ENCODE data around the gene ANKS3. TPM values are rescaled to one million over a fixed set of nuclear protein-coding genes. Genes with fewer than 3 reads are reported as not detected.

Gene ANKS3
- total and polyA plus RNA-seq, 12 donors, result 5.1 to 33.7 (median 8.3) TPM

DNA sequence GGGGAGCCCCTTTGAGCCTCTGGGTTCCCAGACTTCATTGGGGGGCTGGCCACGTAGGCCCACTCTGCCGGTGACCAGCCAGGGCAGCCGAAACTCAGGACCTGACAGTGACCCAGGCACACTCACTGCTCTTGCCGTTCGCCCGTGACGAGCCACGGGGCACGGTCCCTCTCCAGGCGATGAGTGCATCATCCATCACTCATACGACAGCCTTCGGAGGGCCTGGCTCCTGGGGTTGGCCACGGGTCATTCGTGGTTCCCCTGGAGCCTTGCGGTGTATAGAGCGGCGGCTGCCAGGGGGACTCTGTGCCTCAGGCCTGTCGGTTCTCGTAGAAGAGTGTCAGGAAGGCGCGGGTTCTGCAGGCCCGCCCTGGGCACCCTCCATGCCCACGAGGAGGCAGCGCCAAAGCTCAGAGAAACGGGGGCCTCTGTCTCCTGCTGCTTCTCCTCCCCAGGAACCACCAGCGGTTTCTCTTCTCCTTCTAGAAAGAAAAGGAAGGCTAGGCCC, 51.9 kb downstream of the ANKS3 start:
- peaks cover 5 to 57% (median 28%) of the 10 kb centered on the region in 9 donors for H3K4me1 ChIP-seq

GRCh38 chr16:4681471-4682083, 52.5 kb downstream of the ANKS3 start:
- TF ChIP-seq, protein P1, sequence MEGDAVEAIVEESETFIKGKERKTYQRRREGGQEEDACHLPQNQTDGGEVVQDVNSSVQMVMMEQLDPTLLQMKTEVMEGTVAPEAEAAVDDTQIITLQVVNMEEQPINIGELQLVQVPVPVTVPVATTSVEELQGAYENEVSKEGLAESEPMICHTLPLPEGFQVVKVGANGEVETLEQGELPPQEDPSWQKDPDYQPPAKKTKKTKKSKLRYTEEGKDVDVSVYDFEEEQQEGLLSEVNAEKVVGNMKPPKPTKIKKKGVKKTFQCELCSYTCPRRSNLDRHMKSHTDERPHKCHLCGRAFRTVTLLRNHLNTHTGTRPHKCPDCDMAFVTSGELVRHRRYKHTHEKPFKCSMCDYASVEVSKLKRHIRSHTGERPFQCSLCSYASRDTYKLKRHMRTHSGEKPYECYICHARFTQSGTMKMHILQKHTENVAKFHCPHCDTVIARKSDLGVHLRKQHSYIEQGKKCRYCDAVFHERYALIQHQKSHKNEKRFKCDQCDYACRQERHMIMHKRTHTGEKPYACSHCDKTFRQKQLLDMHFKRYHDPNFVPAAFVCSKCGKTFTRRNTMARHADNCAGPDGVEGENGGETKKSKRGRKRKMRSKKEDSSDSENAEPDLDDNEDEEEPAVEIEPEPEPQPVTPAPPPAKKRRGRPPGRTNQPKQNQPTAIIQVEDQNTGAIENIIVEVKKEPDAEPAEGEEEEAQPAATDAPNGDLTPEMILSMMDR (IDR thresholded peaks at IDR 0.05), result no peak
- ATAC-seq (no peak), DNase-seq (peak in 1 of 2 donors; percentile 10)
- Histone ChIP-seq H3K27ac (peak overlapping the region in 8 of 10 donors; percentile 67 to 91 (median 82)), H3K4me3 (peak overlapping the region in 1 of 10 donors; percentile 45), H3K27me3 (no peaks in the 10 kb centered on the region), H3K9me3 (no peaks in the 10 kb centered on the region), H3K36me3 (peaks cover 0 to 86% (median 6%) of the 10 kb centered on the region in 9 donors), H3K4me1 (peaks cover 5 to 63% (median 28%) of the 10 kb centered on the region in 9 donors)
- intact Hi-C loops (cut with DNase I), result loop anchor here in 1 of 10 donors (2.0 to 10.0 kb wide), 2 partner anchors 65 to 167 kb away; no protein-coding TSS in a partner anchor
- 83 to 88% methylated on average over 39 of the region's 39 CpGs for WGBS, 2 donors

More for the DNA sequence above, 51.9 kb downstream of the ANKS3 start:
- TF ChIP-seq, protein P1 (IDR thresholded peaks at IDR 0.05), result no peak
- 77 to 78% methylated on average over 25 to 26 of the region's 26 CpGs for WGBS, 2 donors
- intact Hi-C loops (cut with DNase I), result loop anchor here in 1 of 10 donors (2.0 to 10.0 kb wide), 2 partner anchors 65 to 167 kb away; no protein-coding TSS in a partner anchor
- no peaks in the 10 kb centered on the region for H3K27me3 ChIP-seq
- no peak overlapping the region for H3K27ac ChIP-seq
- no peak overlapping the region for H3K4me3 ChIP-seq
- H3K36me3 ChIP-seq, result peaks cover 0 to 86% (median 11%) of the 10 kb centered on the region in 9 donors
- no peak for DNase-seq
- no peaks in the 10 kb centered on the region for H3K9me3 ChIP-seq
- ATAC-seq, result no peak

DNA sequence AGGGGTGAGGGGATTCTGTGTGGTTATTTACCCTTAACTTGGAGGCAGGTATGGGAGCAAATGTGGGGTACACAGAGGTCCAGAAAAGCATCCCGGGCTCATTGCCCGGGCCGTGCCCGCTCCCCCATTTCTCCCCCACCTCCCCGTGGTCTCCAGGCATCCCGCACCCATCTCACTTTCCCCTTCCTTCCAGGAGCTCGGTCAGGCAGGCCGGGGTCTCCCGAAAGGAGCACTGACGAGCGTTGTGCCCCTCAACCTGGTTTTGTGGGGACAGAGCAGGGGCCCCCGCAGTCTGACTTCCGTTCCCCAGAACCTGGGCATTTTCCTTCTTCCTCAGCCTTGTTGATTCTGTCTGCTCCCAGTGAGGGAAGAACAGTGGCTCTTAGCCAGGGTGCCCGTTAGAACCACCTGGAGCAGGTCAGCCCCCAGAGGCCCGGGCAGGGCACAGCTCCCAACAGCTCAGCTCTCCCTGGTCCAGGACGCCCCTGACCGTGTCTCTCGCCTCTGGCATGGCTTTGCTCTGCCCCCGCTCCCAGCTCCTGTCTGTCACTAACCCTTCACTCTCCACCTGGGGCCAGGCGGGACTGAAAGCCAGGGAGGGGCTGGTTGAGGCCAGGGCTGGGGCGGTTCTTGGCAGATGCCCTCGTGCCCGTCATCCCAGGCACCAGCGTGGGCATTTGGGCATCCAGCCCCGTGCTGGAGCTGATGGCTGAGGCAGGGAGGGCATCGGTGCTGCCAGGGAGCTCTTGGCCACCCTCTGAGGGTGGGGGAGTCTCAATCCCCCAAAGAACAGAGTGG, 53.2 kb downstream of the ANKS3 start:
- TF ChIP-seq, protein P1 (IDR thresholded peaks at IDR 0.05), result no peak
- intact Hi-C loops (cut with DNase I), result loop anchor here in 1 of 10 donors (10.0 kb wide), 1 partner anchor 166 kb away; no protein-coding TSS in a partner anchor
- H3K4me1 ChIP-seq, result peaks cover 5 to 70% (median 28%) of the 10 kb centered on the region in 9 donors
- H3K9me3 ChIP-seq, result no peaks in the 10 kb centered on the region
- peak overlapping the region in 9 of 10 donors; percentile 11 to 45 (median 40) for H3K4me3 ChIP-seq
- DNase-seq, result peak; percentile 61 to 79
- no peaks in the 10 kb centered on the region for H3K27me3 ChIP-seq
- H3K27ac ChIP-seq, result peak overlapping the region in 9 of 10 donors; percentile 67 to 91 (median 80)
- WGBS, 2 donors, result 71 to 78% methylated on average over 26 of the region's 26 CpGs
- peak; percentile 26 to 73 (median 50) for ATAC-seq
- H3K36me3 ChIP-seq, result peaks cover 0 to 84% (median 5%) of the 10 kb centered on the region in 9 donors
